ENCODE data around the gene C19orf12. TPM values are rescaled to one million over a fixed set of nuclear protein-coding genes. Genes with fewer than 3 reads are reported as not detected.
A peak's percentile ranks its signal among the peaks of the same experiment; 100 is the strongest.

The C19orf12 gene
- total and polyA plus RNA-seq, 12 donors = 20.0 to 68.5 (median 43.1) TPM

- intact Hi-C loops (cut with DNase I) = no loop called here
- WGBS, 4 donors = 78 to 92% (median 83%) methylated on average over 2 to 7 of the region's 7 CpGs
- no peak for DNase-seq
Measured at GRCh38 chr19:29680937-29681336, 34.1 kb downstream of the C19orf12 start.

GRCh38 chr19:29680447-29680846, 34.6 kb downstream of the C19orf12 start:
- Histone ChIP-seq H3K27ac (no peak overlapping the region), H3K4me1 (replicated peaks in 1 of 2) (no peaks in the 10 kb centered on the region), H3K4me3 (no peak overlapping the region), H3K9me3 (replicated peaks in 1 of 3) (no peaks in the 10 kb centered on the region), H3K36me3 (replicated peaks in 1 of 2) (peaks cover 0 to 7% of the 10 kb centered on the region in 2 donors), H3K27me3 (no peaks in the 10 kb centered on the region)
- intact Hi-C loops (cut with DNase I) = no loop called here
- TF ChIP-seq CTCF (IDR thresholded peaks at IDR 0.05) = no peak
- TF ChIP-seq POLR2A (IDR thresholded peaks at IDR 0.05) = no peak
- DNase-seq = peak in 1 of 7 donors; percentile 38
- WGBS, 4 donors = 52 to 68% (median 61%) methylated on average over 2 to 12 of the region's 12 CpGs

More at GRCh38 chr19:29680937-29681336, 34.1 kb downstream of the C19orf12 start:
- H3K4me3 ChIP-seq = no peak overlapping the region
- H3K27ac ChIP-seq = no peak overlapping the region
- no peaks in the 10 kb centered on the region for H3K27me3 ChIP-seq
- H3K36me3 ChIP-seq (replicated peaks in 1 of 2) = peaks cover 0 to 2% of the 10 kb centered on the region in 2 donors
- H3K4me1 ChIP-seq (replicated peaks in 1 of 2) = no peaks in the 10 kb centered on the region
- H3K9me3 ChIP-seq (replicated peaks in 1 of 3) = no peaks in the 10 kb centered on the region
- TF ChIP-seq CTCF (IDR thresholded peaks at IDR 0.05) (no peak), POLR2A (IDR thresholded peaks at IDR 0.05) (no peak)

- H3K27me3 ChIP-seq = no peaks in the 10 kb centered on the region
- DNase-seq = no peak
- H3K36me3 ChIP-seq (replicated peaks in 1 of 2) = peaks cover 0 to 14% of the 10 kb centered on the region in 2 donors
- TF ChIP-seq POLR2A (IDR thresholded peaks at IDR 0.05) (no peak), CTCF (IDR thresholded peaks at IDR 0.05) (no peak)
- H3K9me3 ChIP-seq (replicated peaks in 1 of 3) = no peaks in the 10 kb centered on the region
- no peak overlapping the region for H3K4me3 ChIP-seq
- WGBS, 4 donors = 81 to 92% (median 90%) methylated on average over 8 to 9 of the region's 9 CpGs
- no peak overlapping the region for H3K27ac ChIP-seq
- no peaks in the 10 kb centered on the region for H3K4me1 ChIP-seq (replicated peaks in 1 of 2)
- intact Hi-C loops (cut with DNase I) = no loop called here
Measured at GRCh38 chr19:29679598-29680210, 35.4 kb downstream of the C19orf12 start.

- Histone ChIP-seq H3K4me3 (no peak overlapping the region), H3K9me3 (replicated peaks in 1 of 3) (no peaks in the 10 kb centered on the region), H3K36me3 (replicated peaks in 1 of 2) (peaks cover 0 to 25% of the 10 kb centered on the region in 2 donors), H3K27ac (peak overlapping the region in 1 of 5 donors; percentile 40), H3K4me1 (replicated peaks in 1 of 2) (no peaks in the 10 kb centered on the region), H3K27me3 (no peaks in the 10 kb centered on the region)
- intact Hi-C loops (cut with DNase I) = no loop called here
- DNase-seq = peak in 4 of 7 donors; percentile 43 to 54 (median 48)
- 66 to 76% (median 67%) methylated on average over 3 to 20 of the region's 20 CpGs for WGBS, 4 donors
- TF ChIP-seq POLR2A (IDR thresholded peaks at IDR 0.05) (no peak), CTCF (IDR thresholded peaks at IDR 0.05) (no peak)
Measured at GRCh38 chr19:29678484-29679106, 36.5 kb downstream of the C19orf12 start.

Measured in adrenal gland (tissue), 12 donors.